GM18526 (cell line): ENCODE measurements around the gene XPR1.

Experiments used
- POLR2A ChIP-seq: IDR thresholded peaks from 3 replicates; pipeline ENCODE4 v1.6.1; 2011; ENCODE audit not compliant: insufficient read length; ENCODE audit errors: extremely low read depth

XPR1 gene

GRCh38 chr1:180631766-180632325 is at the start of gene XPR1:
TSS of gene XPR1 (plus strand) at chr1:180632022. CDS start at chr1:180632202, 180 bp downstream.
- peak; percentile 82 for TF ChIP-seq POLR2A

DNA sequence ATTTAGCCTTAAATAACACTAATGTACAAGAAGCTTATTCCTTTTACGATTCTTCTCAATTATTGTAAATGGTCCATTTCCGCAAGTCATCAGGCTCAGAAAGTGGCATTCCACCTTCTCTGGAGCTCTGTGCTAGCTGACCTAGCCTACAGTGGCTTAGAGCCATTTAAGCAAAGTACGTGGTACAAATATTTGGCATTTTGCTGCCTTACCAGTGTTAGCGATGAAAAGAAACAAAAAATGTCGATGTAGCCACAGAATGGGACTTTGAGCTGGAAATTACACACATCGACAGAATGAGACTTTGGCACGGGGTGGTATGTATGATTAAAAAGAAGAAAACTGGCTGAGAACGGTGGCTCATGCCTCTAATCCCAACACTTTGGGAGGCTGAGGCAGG is 47.0 kb upstream of the XPR1 start:
- no peak for TF ChIP-seq POLR2A

- no peak for TF ChIP-seq POLR2A
Observed at GRCh38 chr1:180585994-180586359, 45.8 kb upstream of the XPR1 start.

DNA sequence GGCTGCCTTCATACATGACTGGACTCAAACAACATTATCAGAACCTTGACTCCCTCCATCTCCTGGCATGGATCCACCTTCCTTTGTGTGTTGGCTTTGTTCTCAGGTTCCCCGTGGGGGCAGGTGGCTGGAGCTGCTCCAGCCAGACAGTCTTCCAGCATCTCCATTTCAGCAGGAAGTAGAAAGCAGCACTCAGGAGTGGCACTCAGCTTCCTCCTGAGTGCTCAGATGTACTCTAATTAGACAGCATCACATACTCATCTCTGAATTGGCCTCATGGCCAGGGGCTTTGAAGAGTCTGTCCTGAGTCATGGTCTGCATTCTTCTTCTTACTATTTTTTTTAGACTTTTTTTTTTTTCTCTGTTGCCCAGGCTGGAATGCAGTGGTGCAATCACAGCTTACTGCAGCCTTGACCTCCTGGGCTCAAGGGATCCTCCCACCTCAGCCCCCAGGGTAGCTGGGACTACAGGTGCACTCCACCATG is 45.1 kb upstream of the XPR1 start:
- no peak for TF ChIP-seq POLR2A

GRCh38 chr1:180588121-180588520 is 43.7 kb upstream of the XPR1 start:
- no peak for TF ChIP-seq POLR2A

DNA sequence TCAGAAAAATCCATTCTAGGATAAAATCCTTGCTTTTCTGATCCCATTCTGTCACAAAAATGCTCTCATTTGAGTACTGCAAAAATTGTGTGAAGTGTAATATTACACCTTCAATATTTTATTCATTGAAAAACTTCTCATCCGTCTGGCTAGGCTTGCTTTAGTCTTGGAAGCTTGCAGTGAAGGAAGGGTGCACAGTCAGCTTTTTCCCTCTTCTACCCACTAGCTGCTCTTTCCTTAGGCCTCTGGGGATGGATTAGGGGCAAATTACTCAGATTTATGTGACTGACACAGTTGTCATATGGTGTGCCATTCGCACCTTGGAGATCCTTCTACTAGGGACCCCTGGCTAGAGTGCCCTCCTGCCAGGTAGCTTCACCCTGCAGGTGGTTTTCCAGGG is 40.9 kb upstream of the XPR1 start:
- no peak for TF ChIP-seq POLR2A

- no peak for TF ChIP-seq POLR2A
Observed at GRCh38 chr1:180593382-180593781, 38.4 kb upstream of the XPR1 start.

GRCh38 chr1:180594723-180595122 is 37.1 kb upstream of the XPR1 start:
- TF ChIP-seq POLR2A: no peak

DNA sequence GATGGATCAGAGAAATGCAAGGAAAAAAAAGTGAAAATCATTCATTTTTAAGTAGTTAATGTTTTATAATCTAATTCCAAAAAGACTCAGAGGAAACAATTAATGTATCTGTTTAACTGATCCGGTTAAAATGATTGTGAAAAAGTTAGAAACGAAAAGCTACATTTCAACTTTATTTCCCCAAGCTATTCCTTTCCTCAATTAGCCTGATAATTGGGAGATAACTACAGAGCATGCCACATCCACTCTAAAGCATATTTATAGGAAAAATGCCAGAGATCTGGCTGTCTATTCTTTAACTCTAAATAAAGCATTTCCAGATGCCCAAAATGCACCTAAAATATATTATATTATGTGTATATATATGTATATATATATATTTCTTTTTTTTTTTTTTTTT is 35.9 kb upstream of the XPR1 start:
- TF ChIP-seq POLR2A: no peak

GRCh38 chr1:180597520-180597919 is 34.3 kb upstream of the XPR1 start:
- no peak for TF ChIP-seq POLR2A

- no peak for TF ChIP-seq POLR2A
Observed at GRCh38 chr1:180598333-180598974, 33.4 kb upstream of the XPR1 start.

- TF ChIP-seq POLR2A: no peak
Observed at GRCh38 chr1:180600343-180600742, 31.5 kb upstream of the XPR1 start.

DNA sequence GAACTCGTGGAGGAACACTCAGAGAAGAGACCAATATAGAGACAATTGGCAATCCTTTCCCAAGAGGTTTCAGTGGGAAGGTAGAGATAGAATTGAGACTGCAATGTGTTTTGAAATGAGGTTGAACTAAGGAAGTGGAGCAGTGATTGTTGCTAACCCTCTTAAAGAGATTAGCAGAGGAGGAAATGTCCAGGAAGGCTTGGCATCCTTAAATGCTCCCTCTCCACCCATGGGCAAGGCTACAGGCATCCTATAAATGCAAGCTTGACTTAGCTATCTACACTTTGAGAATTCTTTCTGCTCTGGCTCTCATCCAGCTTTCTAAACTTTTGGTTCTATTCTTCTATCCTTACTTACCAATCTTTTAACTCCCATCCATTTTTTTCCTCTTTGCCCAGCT is 30.3 kb upstream of the XPR1 start:
- TF ChIP-seq POLR2A: no peak

DNA sequence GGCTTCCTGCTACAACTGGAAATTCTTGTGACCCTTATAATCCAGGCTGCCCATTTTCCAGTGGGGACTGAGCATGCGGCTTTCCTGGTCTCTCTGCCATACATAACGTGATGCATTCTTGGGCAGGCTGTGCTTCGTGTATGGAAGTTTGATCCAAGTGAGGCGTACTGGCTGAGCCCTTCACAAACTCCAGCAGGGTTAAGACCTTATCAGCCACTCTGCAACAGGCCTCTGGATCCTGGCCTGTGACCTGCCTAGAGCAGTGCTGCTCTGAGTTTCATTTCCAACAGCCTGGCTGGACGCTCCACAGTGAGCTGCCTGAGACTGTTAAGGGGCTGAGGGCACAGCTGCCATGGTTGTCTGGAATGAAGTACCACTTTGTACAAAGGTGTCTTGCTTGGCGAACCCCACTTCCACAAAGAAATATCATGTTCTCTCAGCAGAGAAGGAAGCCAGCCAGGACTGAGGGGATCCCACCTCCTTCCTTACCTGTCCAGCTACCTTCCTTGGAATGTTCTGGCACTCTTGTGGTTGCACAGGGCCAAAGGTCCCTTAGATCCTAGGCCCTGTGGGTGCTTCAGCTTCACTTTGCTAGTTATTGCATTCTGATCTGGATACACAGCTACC is 28.5 kb upstream of the XPR1 start:
- no peak for TF ChIP-seq POLR2A

DNA sequence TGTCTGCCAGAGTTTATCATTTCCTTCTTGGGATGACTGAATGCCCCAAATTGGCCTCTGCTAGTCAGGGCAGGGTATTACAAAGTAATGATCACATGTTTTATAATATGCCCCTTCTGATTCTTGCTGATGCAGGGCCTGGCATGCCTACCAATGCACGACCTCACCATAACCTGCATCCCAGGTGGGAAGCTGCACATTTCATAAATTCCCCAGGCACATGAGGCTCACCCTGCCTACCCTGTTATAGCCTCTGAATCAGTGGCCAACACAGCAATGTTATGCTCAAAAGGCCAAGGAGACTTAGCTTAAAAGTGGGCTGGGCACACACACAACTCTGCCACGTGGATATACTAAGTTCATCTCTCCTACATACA is 28.0 kb upstream of the XPR1 start:
- no peak for TF ChIP-seq POLR2A

DNA sequence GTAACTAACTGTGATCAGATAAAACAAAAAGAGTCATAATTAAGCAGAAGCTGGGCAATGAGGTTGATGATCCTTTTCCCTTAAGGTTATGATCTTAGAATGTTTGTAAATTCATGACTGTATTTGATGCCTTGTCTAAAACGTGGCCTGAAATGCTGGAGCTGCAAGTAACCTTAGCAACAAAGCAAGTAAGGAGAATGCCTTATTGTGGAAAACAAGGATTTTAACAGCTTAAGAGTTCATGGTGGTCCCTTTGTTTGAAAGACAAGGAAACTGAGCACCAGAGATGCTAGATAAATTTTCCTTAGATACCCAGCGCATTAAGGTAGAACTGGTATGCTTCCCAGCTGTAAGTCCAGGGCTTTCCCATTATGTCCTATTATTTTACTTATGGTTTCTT is 25.7 kb upstream of the XPR1 start:
- TF ChIP-seq POLR2A: no peak
